Spleen (tissue), 11 donors: ENCODE data around the gene SMG6. TPM values are rescaled to one million over a fixed set of nuclear protein-coding genes. Genes with fewer than 3 reads are reported as not detected.
"Not testable (repeated sequence)": the region's sequence is repeated elsewhere in the genome, so short reads cannot be mapped to it uniquely, and the experiment has no call there.

Source experiments
- DNase-seq: peaks from one replicate; pipeline ENCODE4 v3.0.0-alpha.2; 2020
- H3K27ac ChIP-seq, 8 donors: fragments of 200-600 bp; sonication (generic) in 7 of 8; 1 replicate in 4 of 8; 2 replicates in 4 of 8; pipeline versions ENCODE4 v1.5.0 to v1.8.0; 2016 to 2021; ENCODE audit warnings: inconsistent platforms in 4 of 8, mild to moderate bottlenecking in 4 of 8, moderate library complexity in 1 of 8
- H3K27me3 ChIP-seq, 7 donors: fragments of 200-600 bp; sonication (generic) in 6 of 7; replicated peaks in 1 of 7; 1 replicate in 4 of 7; 2 replicates in 3 of 7; pipeline versions ENCODE4 v1.5.0 to v1.8.0; 2016 to 2021; ENCODE audit warnings: inconsistent platforms in 3 of 7, mild to moderate bottlenecking in 1 of 7
- H3K36me3 ChIP-seq, 6 donors: fragments of 200-600 bp; sonication (generic) in 5 of 6; 1 replicate in 4 of 6; 2 replicates in 2 of 6; pipeline versions ENCODE4 v1.5.0 to v1.8.0; 2016 to 2021; ENCODE audit warnings: inconsistent platforms in 2 of 6
- H3K4me1 ChIP-seq, 6 donors: fragments of 200-600 bp; sonication (generic) in 5 of 6; 1 replicate in 3 of 6; 2 replicates in 3 of 6; pipeline versions ENCODE4 v1.5.0 to v1.8.0; 2016 to 2021; ENCODE audit warnings: inconsistent platforms in 3 of 6
- H3K4me3 ChIP-seq, 8 donors: fragments of 200-600 bp; sonication (generic) in 7 of 8; 1 replicate in 4 of 8; 2 replicates in 4 of 8; pipeline versions ENCODE4 v1.5.0 to v1.8.0; 2016 to 2021; ENCODE audit warnings: inconsistent platforms in 4 of 8, mild to moderate bottlenecking in 4 of 8, moderate library complexity in 2 of 8
- H3K9me3 ChIP-seq, 8 donors: fragments of 200-600 bp; sonication (generic) in 7 of 8; 1 replicate in 4 of 8; 2 replicates in 4 of 8; pipeline versions ENCODE4 v1.5.0 to v1.8.0; 2016 to 2021; ENCODE audit warnings: inconsistent platforms in 4 of 8
- CTCF ChIP-seq, 11 experiments: fragments of 200-600 bp in 7 of 11; fragments of 450-650 bp in 4 of 11; sonication (generic) in 4 of 11; IDR thresholded peaks in 8 of 11; conservative IDR thresholded peaks in 3 of 11; 1 replicate in 7 of 11; 2 replicates in 4 of 11; pipeline versions ENCODE4 v1.4.0 to v1.8.0; 2016 to 2021; ENCODE audit warnings: antibody characterized with exemption in 11 of 11, inconsistent platforms in 4 of 11, mild to moderate bottlenecking in 1 of 11
- POLR2A ChIP-seq, 3 donors: fragments of 450-650 bp; IDR thresholded peaks; one replicate each; pipeline ENCODE4 v1.5.1; 2017; ENCODE audit warnings: antibody characterized with exemption in 3 of 3, mild to moderate bottlenecking in 1 of 3
- POLR2AphosphoS5 ChIP-seq, 3 donors: sonication (generic); formaldehyde crosslinking; IDR thresholded peaks; one replicate each; pipeline ENCODE4 v1.5.1; 2017; ENCODE audit warnings: antibody characterized with exemption in 3 of 3
- WGBS, 5 donors: extraction: QIAGEN DNeasy Blood & Tissue Kit in 3 of 5; methylation state at CpG; one replicate each; pipeline versions ENCODE4 v1.1.5 to v1.1.7; 2013 to 2018; 5-methylcytosine and 5-hydroxymethylcytosine counted together
- intact Hi-C: fragments of 100-400 bp; cut with DNase I; formaldehyde crosslinking; loops from one replicate; pipeline ENCODE4 v1.15.0; 2023; ENCODE audit warnings: low total_unique reads
- polyA plus RNA-seq, 3 donors: library from polyadenylated mRNA; stranded (reverse); fragments of 200-250 nt; gene quantifications; one replicate each; pipeline ENCODE4 v1.2.1, GENCODE V29; 2013
- total RNA-seq, 7 donors: library from RNA; depleted of rRNA in 3 of 7; stranded (reverse); fragments of >200 nt in 3 of 7; fragmentation: NEBNext Ultra II Directional in 4 of 7; extraction: Animal tissue kit (Norgen Biotek cat#: 25700) in 4 of 7; gene quantifications; one replicate each; pipeline versions ENCODE4 v1.1.0 to v1.2.1, GENCODE V29; 2016 to 2021
- donor health status: healthy with polysubstance abuse.
- donor health status: DM: no; HTN: no; CAD: no; lungs with moderate emphysema.
- donor health status: DM: no; HTN: no; CAD: no.
- donor health status: Bipolar disorder and iron deficiency.
- donor health status: healthy.
- donor health status: DM: no; HTN: no; CAD: no.
- donor health status: DM: yes; HTN: yes; CAD: no.

SMG6 gene
- total and polyA plus RNA-seq, 10 donors = 9.7 to 44.2 (median 28.0) TPM

DNA sequence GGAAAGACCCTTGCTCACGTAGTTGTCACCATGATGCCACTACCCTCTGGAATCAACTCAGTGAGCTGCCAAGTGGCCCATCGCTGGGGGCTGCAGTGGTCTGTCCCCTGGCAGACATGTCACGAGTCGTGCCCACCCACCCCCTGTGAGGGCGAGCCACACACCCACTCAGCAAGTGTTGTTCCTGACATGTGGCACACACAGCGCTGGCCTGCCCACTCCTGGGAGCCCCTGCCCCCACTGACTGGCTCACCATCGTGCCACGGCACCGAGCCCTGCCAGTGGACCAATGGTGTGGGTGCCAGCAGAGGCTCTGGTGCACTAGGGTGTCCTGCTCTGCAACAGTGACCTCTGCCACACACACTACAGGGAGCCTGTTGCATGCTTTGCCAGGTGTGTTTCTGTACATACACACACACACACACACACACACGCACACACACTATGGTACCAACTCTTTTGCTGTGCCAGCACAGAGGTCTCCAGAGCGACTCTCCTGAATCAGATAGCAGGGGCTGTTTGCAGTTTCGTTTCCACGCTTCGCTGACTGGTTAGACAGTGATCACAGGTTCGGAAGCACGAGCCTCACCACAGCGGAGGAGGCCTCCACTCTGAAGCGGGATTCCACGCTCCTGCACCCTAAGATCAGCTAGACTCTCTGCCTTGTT, 286.2 kb downstream of the SMG6 start:
- intact Hi-C loops = no loop called here
- WGBS, 5 donors = 81 to 92% (median 90%) methylated on average over 12 to 19 of the region's 19 CpGs
- no peaks in the 10 kb centered on the region for H3K9me3 ChIP-seq
- H3K4me1 ChIP-seq = peaks cover 0 to 27% (median 14%) of the 10 kb centered on the region in 6 donors
- H3K4me3 ChIP-seq = no peak overlapping the region
- DNase-seq = no peak
- H3K27me3 ChIP-seq = peaks cover 0 to 46% (median 0%) of the 10 kb centered on the region in 7 donors
- H3K36me3 ChIP-seq = no peaks in the 10 kb centered on the region
- H3K27ac ChIP-seq = no peak overlapping the region
- no peak for TF ChIP-seq CTCF (IDR thresholded peaks at IDR 0.05 in 8 of 11, conservative IDR thresholded peaks at IDR 0.05 in 3 of 11)
- TF ChIP-seq POLR2AphosphoS5 (IDR thresholded peaks at IDR 0.05) = no peak
- no peak for TF ChIP-seq POLR2A (IDR thresholded peaks at IDR 0.05)

DNA sequence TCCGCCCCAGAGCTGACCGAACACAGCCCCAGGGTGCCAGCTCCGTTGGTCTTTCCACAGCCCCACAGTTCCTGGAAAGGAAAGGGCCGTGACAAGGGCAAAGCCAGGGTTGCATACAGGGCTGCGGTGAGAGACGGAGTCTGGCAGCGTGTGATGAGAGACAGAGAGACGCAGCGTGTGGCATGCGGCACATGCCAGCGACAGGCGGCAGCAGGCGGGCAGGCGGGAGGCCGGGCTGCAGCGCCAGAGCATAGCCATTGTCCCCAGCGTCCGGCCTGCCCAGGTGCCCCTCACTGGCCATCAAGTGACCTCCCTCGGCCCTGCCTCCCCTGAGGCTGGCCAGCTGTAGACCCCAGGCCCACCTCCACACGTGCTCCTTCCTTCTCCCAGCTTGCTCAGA, 287.1 kb downstream of the SMG6 start:
- intact Hi-C loops = no loop called here
- TF ChIP-seq CTCF (IDR thresholded peaks at IDR 0.05 in 8 of 11, conservative IDR thresholded peaks at IDR 0.05 in 3 of 11) = no peak
- no peak for TF ChIP-seq POLR2AphosphoS5 (IDR thresholded peaks at IDR 0.05)
- TF ChIP-seq POLR2A (IDR thresholded peaks at IDR 0.05) = no peak
- Histone ChIP-seq H3K4me3 (no peak overlapping the region), H3K9me3 (no peaks in the 10 kb centered on the region), H3K27ac (no peak overlapping the region), H3K27me3 (peaks cover 0 to 50% (median 0%) of the 10 kb centered on the region in 7 donors), H3K4me1 (peaks cover 0 to 29% (median 19%) of the 10 kb centered on the region in 6 donors), H3K36me3 (no peaks in the 10 kb centered on the region)
- DNase-seq = no peak
- WGBS, 5 donors = 89 to 94% (median 94%) methylated on average over 18 to 20 of the region's 20 CpGs

GRCh38 chr17:2015314-2015713, 288.3 kb downstream of the SMG6 start:
- intact Hi-C loops = no loop called here
- 83 to 92% (median 86%) methylated on average over 14 of the region's 14 CpGs for WGBS, 5 donors
- peaks cover 0 to 19% (median 12%) of the 10 kb centered on the region in 6 donors for H3K4me1 ChIP-seq
- DNase-seq = peak; percentile 65
- no peak overlapping the region for H3K4me3 ChIP-seq
- H3K36me3 ChIP-seq = no peaks in the 10 kb centered on the region
- no peak for TF ChIP-seq POLR2A (IDR thresholded peaks at IDR 0.05)
- no peak for TF ChIP-seq POLR2AphosphoS5 (IDR thresholded peaks at IDR 0.05)
- TF ChIP-seq CTCF (IDR thresholded peaks at IDR 0.05 in 8 of 11, conservative IDR thresholded peaks at IDR 0.05 in 3 of 11) = no peak
- H3K27ac ChIP-seq = no peak overlapping the region
- peaks cover 0 to 55% (median 0%) of the 10 kb centered on the region in 7 donors for H3K27me3 ChIP-seq
- H3K9me3 ChIP-seq = no peaks in the 10 kb centered on the region

GRCh38 chr17:2013994-2014317, 289.6 kb downstream of the SMG6 start:
- 83 to 100% (median 95%) methylated on average over 1 of the region's 1 CpG for WGBS, 5 donors
- no peak for DNase-seq
- H3K27ac ChIP-seq = no peak overlapping the region

DNA sequence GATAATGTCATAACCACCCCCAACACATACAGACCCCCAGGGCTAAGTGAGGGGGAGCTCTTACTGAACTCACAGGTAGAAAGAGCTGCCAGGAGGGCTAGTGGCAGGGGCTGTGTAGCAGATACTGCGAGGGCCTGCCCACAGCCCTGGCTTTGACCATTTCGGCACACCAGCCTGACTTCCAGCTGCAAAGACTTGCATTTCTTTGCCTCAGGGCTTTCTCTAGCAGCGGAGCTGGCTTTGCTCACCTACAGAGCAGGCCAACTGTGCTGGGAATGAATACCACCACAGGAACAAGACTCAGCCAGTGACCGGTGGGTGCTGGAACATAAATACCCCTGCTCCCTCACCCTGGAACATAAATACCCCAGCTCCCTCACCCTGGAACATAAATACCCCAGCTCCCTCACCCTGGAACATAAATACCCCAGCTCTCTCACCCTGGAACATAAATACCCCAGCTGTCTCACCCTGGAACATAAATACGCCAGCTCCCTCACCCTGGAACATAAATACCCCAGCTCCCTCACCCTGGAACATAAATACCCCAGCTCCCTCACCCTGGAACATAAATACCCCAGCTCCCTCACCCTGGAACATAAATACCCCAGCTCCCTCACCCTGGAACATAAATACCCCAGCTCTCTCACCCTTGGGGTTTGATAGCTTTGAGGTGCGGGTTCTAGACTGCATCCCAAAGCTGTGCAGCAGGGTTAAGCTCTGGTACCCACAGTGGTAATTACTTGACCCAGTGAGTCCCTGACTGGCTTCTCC, 290.2 kb downstream of the SMG6 start:
- Histone ChIP-seq H3K27me3 (peaks cover 0 to 43% (median 0%) of the 10 kb centered on the region in 7 donors), H3K4me1 (peaks cover 0 to 15% (median 8%) of the 10 kb centered on the region in 6 donors)
- WGBS, 5 donors = 91 to 99% (median 97%) methylated on average over 6 of the region's 6 CpGs
- H3K4me3 ChIP-seq, H3K27ac ChIP-seq, intact Hi-C loops, DNase-seq, H3K9me3 ChIP-seq, H3K36me3 ChIP-seq: not testable (repeated sequence)

More at GRCh38 chr17:2013994-2014317, 289.6 kb downstream of the SMG6 start:
- Histone ChIP-seq H3K4me3 (no peak overlapping the region), H3K36me3 (no peaks in the 10 kb centered on the region), H3K27me3 (peaks cover 0 to 48% (median 0%) of the 10 kb centered on the region in 7 donors), H3K9me3 (no peaks in the 10 kb centered on the region), H3K4me1 (peaks cover 0 to 15% (median 8%) of the 10 kb centered on the region in 6 donors)
- intact Hi-C loops = no loop called here
- TF ChIP-seq POLR2A (IDR thresholded peaks at IDR 0.05) (no peak), POLR2AphosphoS5 (IDR thresholded peaks at IDR 0.05) (no peak), CTCF (IDR thresholded peaks at IDR 0.05 in 8 of 11, conservative IDR thresholded peaks at IDR 0.05 in 3 of 11) (no peak)
